Thoracic aorta (tissue), 2 donors: ENCODE measurements around the gene TMEM255B. TPM values are rescaled to one million over a fixed set of nuclear protein-coding genes. Genes with fewer than 3 reads are reported as not detected.

ENCODE experiments used
- ATAC-seq: fragments of 150-250 bp; one replicate; pipeline ENCODE4 v1.8.0; 2017; ENCODE audit warnings: low read depth; ENCODE audit not compliant: insufficient number of reproducible peaks, low FRiP score
- DNase-seq: peaks from one replicate; pipeline ENCODE4 v3.0.0-alpha.2; 2020; ENCODE audit warnings: low spot score
- H3K27ac ChIP-seq, 2 donors: fragments of 200-600 bp; sonication (generic); 1 replicate in 1 of 2; 2 replicates in 1 of 2; pipeline ENCODE4 v1.5.1; 2016; ENCODE audit warnings: mild to moderate bottlenecking in 2 of 2, moderate library complexity in 2 of 2
- H3K27me3 ChIP-seq: fragments of 200-600 bp; sonication (generic); replicated peaks from 2 replicates; pipeline ENCODE4 v1.6.0; 2016; ENCODE audit warnings: mild to moderate bottlenecking; ENCODE audit not compliant: insufficient read depth
- H3K36me3 ChIP-seq: fragments of 200-600 bp; sonication (generic); one replicate; pipeline ENCODE4 v1.5.1; 2016
- H3K4me1 ChIP-seq, 2 donors: fragments of 200-600 bp; sonication (generic); 1 replicate in 1 of 2; 2 replicates in 1 of 2; pipeline versions ENCODE4 v1.5.1 to v1.6.0; 2016; ENCODE audit warnings: low read depth in 2 of 2, mild to moderate bottlenecking in 1 of 2; ENCODE audit not compliant: control insufficient read depth in 1 of 2
- H3K4me3 ChIP-seq: fragments of 200-600 bp; sonication (generic); 2 replicates; pipeline ENCODE4 v1.5.1; 2016; ENCODE audit warnings: mild to moderate bottlenecking
- H3K9me3 ChIP-seq: fragments of 200-600 bp; sonication (generic); 2 replicates; pipeline ENCODE4 v1.5.1; 2016
- CTCF ChIP-seq: fragments of 200-600 bp; sonication (generic); IDR thresholded peaks from one replicate; pipeline ENCODE4 v1.5.1; 2019; ENCODE audit warnings: antibody characterized with exemption
- total RNA-seq, 2 donors: library from RNA; depleted of rRNA; stranded (reverse); fragments of >200 nt; gene quantifications; one replicate each; pipeline versions ENCODE4 v1.1.0 to v1.2.3, GENCODE V29; 2016

Gene TMEM255B
- total RNA-seq, 2 donors from 2014 or later = 11.2 to 14.9 TPM

- Histone ChIP-seq H3K36me3 (no peaks in the 10 kb centered on the region), H3K9me3 (no peaks in the 10 kb centered on the region), H3K27me3 (no peaks in the 10 kb centered on the region), H3K4me3 (no peak overlapping the region), H3K4me1 (no peaks in the 10 kb centered on the region), H3K27ac (no peak overlapping the region)
- no peak for DNase-seq
- ATAC-seq = no peak
- TF ChIP-seq CTCF = no peak
These were observed 23.3 kb upstream of the TMEM255B start for GRCh38 chr13:113735750-113736149.

- no peak for DNase-seq
- no peak for TF ChIP-seq CTCF
These were observed 22.7 kb upstream of the TMEM255B start for GRCh38 chr13:113736258-113736731.

GRCh38 chr13:113737803-113738202, 21.2 kb upstream of the TMEM255B start:
- Histone ChIP-seq H3K36me3 (no peaks in the 10 kb centered on the region), H3K27ac (no peak overlapping the region), H3K4me1 (peaks cover 0 to 5% of the 10 kb centered on the region in 2 donors), H3K9me3 (no peaks in the 10 kb centered on the region), H3K27me3 (no peaks in the 10 kb centered on the region), H3K4me3 (no peak overlapping the region)
- TF ChIP-seq CTCF = no peak
- no peak for DNase-seq
- ATAC-seq = no peak

More at GRCh38 chr13:113736258-113736731, 22.7 kb upstream of the TMEM255B start:
- no peak overlapping the region for H3K4me3 ChIP-seq
- no peaks in the 10 kb centered on the region for H3K9me3 ChIP-seq
- no peaks in the 10 kb centered on the region for H3K4me1 ChIP-seq
- no peaks in the 10 kb centered on the region for H3K27me3 ChIP-seq
- no peaks in the 10 kb centered on the region for H3K36me3 ChIP-seq
- no peak overlapping the region for H3K27ac ChIP-seq
- ATAC-seq = no peak

- no peak for TF ChIP-seq CTCF
- ATAC-seq (no peak), DNase-seq (no peak)
- Histone ChIP-seq H3K4me1 (peaks cover 0 to 5% of the 10 kb centered on the region in 2 donors), H3K36me3 (no peaks in the 10 kb centered on the region), H3K9me3 (no peaks in the 10 kb centered on the region), H3K4me3 (no peak overlapping the region), H3K27ac (no peak overlapping the region), H3K27me3 (no peaks in the 10 kb centered on the region)
These were observed 19.3 kb upstream of the TMEM255B start for GRCh38 chr13:113739527-113740285.

- ATAC-seq (no peak), DNase-seq (no peak)
- Histone ChIP-seq H3K36me3 (no peaks in the 10 kb centered on the region), H3K4me3 (no peak overlapping the region), H3K9me3 (no peaks in the 10 kb centered on the region), H3K27ac (no peak overlapping the region), H3K4me1 (peaks cover 0 to 5% of the 10 kb centered on the region in 2 donors), H3K27me3 (no peaks in the 10 kb centered on the region)
- no peak for TF ChIP-seq CTCF
These were observed 18.8 kb upstream of the TMEM255B start for GRCh38 chr13:113740286-113740556.
